GM18907 (cell line): Measurements from ENCODE around the gene CHAC1.

ENCODE experiments used
- ATAC-seq: cut with Tn5 transposase; IDR thresholded peaks from one replicate; pipeline ENCODE4 v1.9.1; 2021; ENCODE audit warnings: mild to moderate bottlenecking, moderate library complexity; ENCODE audit not compliant: unreplicated experiment

Gene CHAC1

GRCh38 chr15:40922608-40923005, 30.7 kb upstream of the CHAC1 start:
- no peak for ATAC-seq

GRCh38 chr15:40923551-40923950, 29.7 kb upstream of the CHAC1 start:
- ATAC-seq, result no peak

- ATAC-seq, result no peak
Measured at GRCh38 chr15:40925495-40925862, 27.8 kb upstream of the CHAC1 start.

GRCh38 chr15:40925863-40926658, 27.2 kb upstream of the CHAC1 start:
- ATAC-seq, result no peak

- no peak for ATAC-seq
Measured at GRCh38 chr15:40926659-40927494, 26.4 kb upstream of the CHAC1 start.

GRCh38 chr15:40927495-40927872, 25.8 kb upstream of the CHAC1 start:
- no peak for ATAC-seq

- ATAC-seq, result no peak
Measured at GRCh38 chr15:40927873-40928806, 25.1 kb upstream of the CHAC1 start.

- no peak for ATAC-seq
Measured at GRCh38 chr15:40928821-40929659, 24.2 kb upstream of the CHAC1 start, which contains the start of gene DLL4. Gene DLL4, plus strand, starts transcription at chr15:40929340. Its CDS starts 329 bp downstream, at chr15:40929669.

GRCh38 chr15:40929660-40930429, 23.4 kb upstream of the CHAC1 start:
- no peak for ATAC-seq

GRCh38 chr15:40930430-40931299, 22.6 kb upstream of the CHAC1 start:
- ATAC-seq, result no peak

GRCh38 chr15:40931300-40932142, 21.8 kb upstream of the CHAC1 start:
- ATAC-seq, result no peak

GRCh38 chr15:40932156-40932555, 21.1 kb upstream of the CHAC1 start:
- ATAC-seq, result peak; percentile 32

GRCh38 chr15:40932649-40933516, 20.4 kb upstream of the CHAC1 start:
- ATAC-seq, result no peak

GRCh38 chr15:40933517-40933902, 19.8 kb upstream of the CHAC1 start:
- no peak for ATAC-seq

- no peak for ATAC-seq
Measured at GRCh38 chr15:40934457-40934856, 18.8 kb upstream of the CHAC1 start.

GRCh38 chr15:40936234-40936708, 17.0 kb upstream of the CHAC1 start:
- no peak for ATAC-seq
